Lower leg skin (tissue), 4 donors: ENCODE measurements around the gene NSMF. TPM values are rescaled to one million over a fixed set of nuclear protein-coding genes. Genes with fewer than 3 reads are reported as not detected.

Experiments used
- DNase-seq, 2 donors: peaks; one replicate each; pipeline ENCODE4 v3.0.0-alpha.2; 2019; ENCODE audit warnings: low spot score in 2 of 2
- H3K4me3 ChIP-seq: fragments of 200-600 bp; sonication (generic); 2 replicates; pipeline ENCODE4 v1.5.1; 2017; ENCODE audit warnings: mild to moderate bottlenecking, low read depth; ENCODE audit not compliant: poor library complexity, severe bottlenecking
- POLR2A ChIP-seq, 2 donors: fragments of 450-650 bp; IDR thresholded peaks; one replicate each; pipeline ENCODE4 v1.6.1; 2016 to 2017; ENCODE audit warnings: antibody characterized with exemption in 2 of 2, mild to moderate bottlenecking in 1 of 2, moderate library complexity in 1 of 2
- WGBS, 2 donors: methylation state at CpG; one replicate each; pipeline ENCODE4 v1.1.5; 2018; 5-methylcytosine and 5-hydroxymethylcytosine counted together
- intact Hi-C: fragments of 100-400 bp; cut with DNase I; formaldehyde crosslinking; loops from one replicate; pipeline ENCODE4 v1.15.0; 2023; ENCODE audit warnings: low total_unique reads
- total RNA-seq, 4 donors: library from RNA; depleted of rRNA; stranded (reverse); fragments of >200 nt; gene quantifications; one replicate each; pipeline ENCODE4 v1.1.0, GENCODE V29; 2016
- TF ChIP-seq, protein P1 (sequence below), 3 donors: fragments of 450-650 bp; IDR thresholded peaks; one replicate each; pipeline ENCODE4 v1.5.1; 2016; ENCODE audit warnings: antibody characterized with exemption in 3 of 3, mild to moderate bottlenecking in 3 of 3, moderate library complexity in 2 of 3

The NSMF gene
- total RNA-seq, 4 donors from 2014 or later, result 18.6 to 41.8 (median 24.3) TPM

DNA sequence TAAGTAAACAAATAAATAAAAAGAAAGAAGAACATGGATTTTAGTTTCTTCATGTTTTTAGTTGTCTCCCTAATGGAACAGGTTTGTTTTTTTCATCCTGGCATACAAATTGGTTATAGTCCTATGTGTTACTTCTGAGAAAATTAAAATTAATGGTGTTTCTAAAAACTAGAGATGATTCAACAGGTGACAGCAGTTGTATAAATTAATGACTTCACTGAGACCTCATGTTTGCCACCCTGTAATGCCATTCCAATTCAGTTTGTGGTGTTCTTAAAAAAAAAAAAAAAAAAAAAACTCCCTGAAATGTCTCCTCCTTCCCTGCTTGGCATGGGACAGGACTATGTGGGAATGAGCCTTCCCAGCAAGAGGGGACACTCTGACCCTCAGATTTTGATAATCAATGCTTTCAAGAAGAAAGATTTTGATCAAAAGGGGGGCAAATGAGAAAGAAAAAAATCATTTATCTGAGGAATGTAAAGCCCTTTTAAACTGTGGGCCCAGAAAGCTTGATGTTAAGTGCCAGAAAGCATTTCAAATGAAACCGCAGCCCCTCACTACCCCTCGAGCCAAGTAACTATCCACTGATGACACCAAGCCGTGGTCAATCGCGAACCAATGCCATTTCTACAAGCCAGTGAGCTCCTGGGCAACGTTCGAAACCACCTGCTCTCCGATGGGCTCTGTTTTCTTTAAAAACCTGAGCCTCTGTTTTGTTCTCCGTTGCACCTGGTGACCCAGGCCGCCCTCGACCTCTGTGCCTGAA, 37.1 kb downstream of the NSMF start:
- peak overlapping the region; percentile 76 for H3K4me3 ChIP-seq
- TF ChIP-seq, protein P1, sequence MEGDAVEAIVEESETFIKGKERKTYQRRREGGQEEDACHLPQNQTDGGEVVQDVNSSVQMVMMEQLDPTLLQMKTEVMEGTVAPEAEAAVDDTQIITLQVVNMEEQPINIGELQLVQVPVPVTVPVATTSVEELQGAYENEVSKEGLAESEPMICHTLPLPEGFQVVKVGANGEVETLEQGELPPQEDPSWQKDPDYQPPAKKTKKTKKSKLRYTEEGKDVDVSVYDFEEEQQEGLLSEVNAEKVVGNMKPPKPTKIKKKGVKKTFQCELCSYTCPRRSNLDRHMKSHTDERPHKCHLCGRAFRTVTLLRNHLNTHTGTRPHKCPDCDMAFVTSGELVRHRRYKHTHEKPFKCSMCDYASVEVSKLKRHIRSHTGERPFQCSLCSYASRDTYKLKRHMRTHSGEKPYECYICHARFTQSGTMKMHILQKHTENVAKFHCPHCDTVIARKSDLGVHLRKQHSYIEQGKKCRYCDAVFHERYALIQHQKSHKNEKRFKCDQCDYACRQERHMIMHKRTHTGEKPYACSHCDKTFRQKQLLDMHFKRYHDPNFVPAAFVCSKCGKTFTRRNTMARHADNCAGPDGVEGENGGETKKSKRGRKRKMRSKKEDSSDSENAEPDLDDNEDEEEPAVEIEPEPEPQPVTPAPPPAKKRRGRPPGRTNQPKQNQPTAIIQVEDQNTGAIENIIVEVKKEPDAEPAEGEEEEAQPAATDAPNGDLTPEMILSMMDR (IDR thresholded peaks at IDR 0.05), result no peak
- intact Hi-C loops, result no loop called here

DNA sequence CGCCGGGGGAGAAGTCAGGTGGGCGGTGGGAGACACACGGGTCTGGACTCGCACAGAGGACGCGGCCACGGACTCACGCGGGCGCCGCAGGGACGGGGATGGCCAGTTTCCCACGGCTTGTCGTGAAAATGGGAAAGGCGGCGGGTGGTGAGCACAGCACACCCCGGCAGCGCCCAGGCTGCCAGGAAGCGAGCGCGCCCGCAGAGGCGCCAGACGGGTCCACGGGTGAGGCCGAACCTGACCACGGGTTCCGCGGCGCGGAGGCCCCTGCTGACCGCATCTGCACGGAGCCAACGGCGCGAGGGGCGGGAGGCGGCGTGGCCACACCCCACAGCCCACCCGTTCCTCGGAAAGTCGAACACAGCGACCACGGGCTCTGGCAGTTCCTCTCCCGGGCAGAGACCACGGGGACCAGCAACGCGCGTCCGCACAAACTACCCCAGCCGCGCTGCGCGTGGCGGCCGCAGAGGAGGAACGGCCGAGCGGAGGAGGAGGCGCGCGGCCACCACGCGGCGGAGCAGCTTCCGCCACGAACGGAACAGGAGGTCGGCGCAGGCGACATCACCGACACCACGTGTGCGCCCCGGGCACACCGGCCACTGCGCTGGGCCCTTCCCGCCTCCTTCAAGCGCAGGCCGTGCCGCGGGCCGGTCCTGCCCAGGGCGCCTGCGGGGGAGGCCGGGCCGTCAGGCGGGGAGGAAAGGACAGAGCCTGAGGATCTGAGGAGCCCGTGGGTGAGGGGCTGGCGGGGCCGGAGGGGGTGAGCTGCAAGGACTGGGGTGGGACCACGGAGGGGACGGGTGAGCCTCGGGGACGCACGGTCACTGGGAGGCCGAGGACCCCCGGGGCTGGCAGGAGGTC, 41.7 kb downstream of the NSMF start:
- 88 to 90% methylated on average over 80 to 94 of the region's 99 CpGs for WGBS, 2 donors
- intact Hi-C loops, result no loop called here
- no peak for TF ChIP-seq POLR2A (IDR thresholded peaks at IDR 0.05)
- TF ChIP-seq, protein P1 (IDR thresholded peaks at IDR 0.05), result no peak

More for the DNA sequence above, 37.1 kb downstream of the NSMF start:
- no peak for DNase-seq
- 5 to 9% methylated on average over 11 of the region's 11 CpGs for WGBS, 2 donors

DNA sequence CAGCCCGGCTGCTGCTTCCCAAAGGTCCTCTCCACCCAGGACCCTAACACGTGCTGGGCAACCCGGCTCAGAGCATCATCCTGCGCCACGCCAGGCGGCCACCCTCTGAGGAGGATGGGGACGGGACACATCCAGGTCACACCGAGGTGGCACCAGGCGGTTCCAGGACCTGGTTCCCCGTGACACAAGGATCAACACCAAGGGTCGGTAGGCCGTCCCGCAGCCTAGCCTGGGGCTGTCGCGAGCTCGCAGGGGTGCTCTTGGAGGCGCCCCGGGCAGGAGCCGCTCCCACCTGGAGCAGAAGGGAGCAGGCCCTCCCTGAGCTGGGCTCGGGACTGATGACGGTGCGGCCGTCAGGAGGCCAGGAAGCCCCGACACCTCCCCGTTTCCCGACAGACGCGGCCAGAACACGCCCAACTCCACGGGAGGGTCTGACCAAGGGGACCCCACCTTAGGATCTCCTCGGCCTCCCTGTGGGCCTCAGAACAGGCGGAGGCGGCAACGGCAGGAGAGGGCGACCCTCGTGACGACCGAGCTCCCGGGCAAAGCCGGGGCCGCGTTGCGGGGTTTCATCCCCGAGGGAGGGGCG, 42.5 kb downstream of the NSMF start:
- intact Hi-C loops, result no loop called here
- no peak for DNase-seq
- TF ChIP-seq, protein P1 (IDR thresholded peaks at IDR 0.05), result no peak
- no peak for TF ChIP-seq POLR2A (IDR thresholded peaks at IDR 0.05)
- no peak overlapping the region for H3K4me3 ChIP-seq
- WGBS, 2 donors, result 96% methylated on average over 24 to 45 of the region's 45 CpGs

More for the DNA sequence above, 41.7 kb downstream of the NSMF start:
- DNase-seq, result no peak
- no peak overlapping the region for H3K4me3 ChIP-seq

DNA sequence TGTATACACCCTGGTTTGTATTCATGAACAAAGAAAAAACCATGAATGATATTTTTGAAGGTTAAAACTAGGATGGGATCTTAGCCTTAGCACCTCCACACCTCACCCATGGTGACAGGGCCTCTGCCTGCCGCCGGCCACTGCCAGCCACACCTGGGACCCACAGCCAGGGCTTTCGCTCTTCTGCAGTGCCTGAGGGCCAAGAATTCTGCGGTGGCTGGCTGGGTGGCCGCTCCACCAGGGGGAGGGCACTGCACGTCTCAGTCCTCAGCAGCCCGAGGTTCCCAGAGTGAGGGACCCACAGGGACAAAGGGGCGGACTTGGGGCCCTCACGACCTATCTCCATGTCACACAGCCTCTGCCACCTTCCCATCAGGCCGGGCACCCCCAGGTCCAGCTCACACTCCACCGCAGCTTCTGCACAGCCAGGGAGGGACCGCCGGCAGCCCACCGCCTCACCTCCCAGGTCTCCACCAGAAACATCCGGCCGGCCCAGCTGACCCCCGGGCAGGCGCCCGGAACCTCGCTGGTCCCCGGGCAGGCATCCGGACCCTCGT, 43.0 kb downstream of the NSMF start:
- TF ChIP-seq, protein P1 (IDR thresholded peaks at IDR 0.05), result no peak
- TF ChIP-seq POLR2A (IDR thresholded peaks at IDR 0.05), result no peak
- WGBS, 2 donors, result 91 to 93% methylated on average over 18 to 23 of the region's 23 CpGs
- DNase-seq, result no peak
- no peak overlapping the region for H3K4me3 ChIP-seq
- intact Hi-C loops, result no loop called here

DNA sequence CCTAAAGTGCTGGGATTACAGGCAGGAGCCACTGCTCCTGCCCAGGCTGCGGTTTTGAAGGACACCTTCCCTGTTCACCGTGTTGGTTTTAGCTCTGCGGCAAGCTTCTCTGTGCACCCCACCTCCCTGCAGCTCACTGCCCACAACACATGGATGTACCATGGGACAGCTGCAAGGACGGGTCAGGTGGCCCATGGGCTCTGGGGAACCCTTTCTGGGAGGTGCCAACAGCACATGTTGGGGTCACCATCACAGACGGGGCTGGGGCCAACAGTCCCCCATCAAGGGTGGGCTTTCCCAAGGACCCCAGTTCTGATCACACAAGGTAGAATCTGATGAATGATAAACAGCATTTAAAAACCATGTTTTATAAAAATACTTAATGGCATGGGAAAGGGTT, 43.7 kb downstream of the NSMF start:
- WGBS, 2 donors, result 88 to 93% methylated on average over 5 of the region's 5 CpGs

More for the DNA sequence above, 43.7 kb downstream of the NSMF start:
- no peak overlapping the region for H3K4me3 ChIP-seq
- no peak for TF ChIP-seq POLR2A (IDR thresholded peaks at IDR 0.05)
- TF ChIP-seq, protein P1 (IDR thresholded peaks at IDR 0.05), result no peak
- intact Hi-C loops, result no loop called here
- no peak for DNase-seq
